HG03175 (cell line): ENCODE data around the gene IVNS1ABP.
"Not testable (repeated sequence)": the region's sequence is repeated elsewhere in the genome, so short reads cannot be mapped to it uniquely, and the experiment has no call there.

Experiments used
- ATAC-seq: cut with Tn5 transposase; IDR thresholded peaks from one replicate; pipeline ENCODE4 v1.9.1; 2021; ENCODE audit warnings: mild to moderate bottlenecking, moderate library complexity; ENCODE audit not compliant: unreplicated experiment

Gene IVNS1ABP

GRCh38 chr1:185257950-185258208 is 59.2 kb downstream of the IVNS1ABP start:
- ATAC-seq, result no peak

- ATAC-seq, result not testable (repeated sequence)
Measured at GRCh38 chr1:185257116-185257949, 59.7 kb downstream of the IVNS1ABP start.

- ATAC-seq, result not testable (repeated sequence)
Measured at GRCh38 chr1:185255595-185255994, 61.4 kb downstream of the IVNS1ABP start.

- ATAC-seq, result not testable (repeated sequence)
Measured at GRCh38 chr1:185252404-185252803, 64.6 kb downstream of the IVNS1ABP start.

GRCh38 chr1:185251928-185252327 is 65.1 kb downstream of the IVNS1ABP start:
- ATAC-seq, result not testable (repeated sequence)

- no peak for ATAC-seq
Measured at GRCh38 chr1:185250063-185250462, 67.0 kb downstream of the IVNS1ABP start.

GRCh38 chr1:185249563-185249962 is 67.5 kb downstream of the IVNS1ABP start:
- no peak for ATAC-seq
